ENCODE results near the gene CBX6. TPM values are rescaled to one million over a fixed set of nuclear protein-coding genes. Genes with fewer than 3 reads are reported as not detected.

The CBX6 gene
- total RNA-seq, 4 donors from 2014 or later: 47.2 to 118 (median 85.0) TPM

- Histone ChIP-seq H3K4me3 (replicated peaks in 1 of 3) (no peak overlapping the region), H3K36me3 (no peaks in the 10 kb centered on the region), H3K9me3 (no peaks in the 10 kb centered on the region), H3K4me1 (no peaks in the 10 kb centered on the region), H3K27me3 (no peaks in the 10 kb centered on the region), H3K27ac (no peak overlapping the region)
- TF ChIP-seq POLR2A (IDR thresholded peaks at IDR 0.05): no peak
- TF ChIP-seq, protein P1, sequence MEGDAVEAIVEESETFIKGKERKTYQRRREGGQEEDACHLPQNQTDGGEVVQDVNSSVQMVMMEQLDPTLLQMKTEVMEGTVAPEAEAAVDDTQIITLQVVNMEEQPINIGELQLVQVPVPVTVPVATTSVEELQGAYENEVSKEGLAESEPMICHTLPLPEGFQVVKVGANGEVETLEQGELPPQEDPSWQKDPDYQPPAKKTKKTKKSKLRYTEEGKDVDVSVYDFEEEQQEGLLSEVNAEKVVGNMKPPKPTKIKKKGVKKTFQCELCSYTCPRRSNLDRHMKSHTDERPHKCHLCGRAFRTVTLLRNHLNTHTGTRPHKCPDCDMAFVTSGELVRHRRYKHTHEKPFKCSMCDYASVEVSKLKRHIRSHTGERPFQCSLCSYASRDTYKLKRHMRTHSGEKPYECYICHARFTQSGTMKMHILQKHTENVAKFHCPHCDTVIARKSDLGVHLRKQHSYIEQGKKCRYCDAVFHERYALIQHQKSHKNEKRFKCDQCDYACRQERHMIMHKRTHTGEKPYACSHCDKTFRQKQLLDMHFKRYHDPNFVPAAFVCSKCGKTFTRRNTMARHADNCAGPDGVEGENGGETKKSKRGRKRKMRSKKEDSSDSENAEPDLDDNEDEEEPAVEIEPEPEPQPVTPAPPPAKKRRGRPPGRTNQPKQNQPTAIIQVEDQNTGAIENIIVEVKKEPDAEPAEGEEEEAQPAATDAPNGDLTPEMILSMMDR (IDR thresholded peaks at IDR 0.05): no peak
- DNase-seq: no peak
- intact Hi-C loops (cut with DNase I): no loop called here
- 75 to 77% methylated on average over 14 to 27 of the region's 30 CpGs for WGBS, 2 donors
Measured at GRCh38 chr22:38832005-38832978, 39.7 kb downstream of the CBX6 start.

DNA sequence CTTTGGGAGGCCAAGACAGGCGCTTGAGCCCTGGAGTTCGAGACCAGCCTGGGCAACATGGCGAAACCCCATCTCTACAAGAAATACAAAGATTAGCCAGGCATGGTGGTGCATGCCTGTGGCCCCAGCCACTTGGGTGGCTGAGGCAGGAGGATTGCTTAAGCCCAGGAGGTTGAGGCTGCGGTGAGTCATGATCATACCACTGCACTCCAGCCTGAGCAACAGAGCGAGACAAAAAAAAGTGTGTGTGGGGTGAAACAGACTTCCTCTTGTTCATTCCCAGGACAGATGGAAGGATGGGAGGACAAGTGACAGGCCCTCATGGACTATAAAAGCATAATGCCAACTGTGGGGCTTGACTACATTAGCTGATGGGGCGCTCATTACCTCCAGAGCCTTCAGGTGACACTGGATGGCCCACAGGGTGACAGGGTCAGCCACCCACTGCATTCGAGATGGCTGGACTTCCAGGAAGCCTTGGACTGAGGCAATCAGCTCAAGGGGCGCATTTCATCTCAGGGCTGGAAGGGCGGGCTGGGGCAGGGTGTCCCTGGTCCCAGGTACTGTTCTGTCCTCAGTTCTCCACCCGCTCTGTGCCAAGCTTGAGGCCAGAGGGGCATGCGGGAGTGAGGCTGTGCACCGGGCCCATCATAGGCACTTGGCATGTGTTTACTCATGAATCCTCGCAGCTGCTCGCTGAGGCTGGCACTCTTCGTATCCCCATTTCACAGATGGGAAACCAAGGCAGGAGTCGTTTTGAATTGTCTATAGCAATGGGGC is 40.7 kb downstream of the CBX6 start:
- no peaks in the 10 kb centered on the region for H3K4me1 ChIP-seq
- WGBS, 2 donors: 92% methylated on average over 10 to 11 of the region's 16 CpGs
- TF ChIP-seq, protein P1 (IDR thresholded peaks at IDR 0.05): no peak
- TF ChIP-seq POLR2A (IDR thresholded peaks at IDR 0.05): no peak
- no peaks in the 10 kb centered on the region for H3K9me3 ChIP-seq
- intact Hi-C loops (cut with DNase I): no loop called here
- no peak for DNase-seq
- H3K27ac ChIP-seq: no peak overlapping the region
- H3K27me3 ChIP-seq: no peaks in the 10 kb centered on the region
- no peaks in the 10 kb centered on the region for H3K36me3 ChIP-seq
- no peak overlapping the region for H3K4me3 ChIP-seq (replicated peaks in 1 of 3)

DNA sequence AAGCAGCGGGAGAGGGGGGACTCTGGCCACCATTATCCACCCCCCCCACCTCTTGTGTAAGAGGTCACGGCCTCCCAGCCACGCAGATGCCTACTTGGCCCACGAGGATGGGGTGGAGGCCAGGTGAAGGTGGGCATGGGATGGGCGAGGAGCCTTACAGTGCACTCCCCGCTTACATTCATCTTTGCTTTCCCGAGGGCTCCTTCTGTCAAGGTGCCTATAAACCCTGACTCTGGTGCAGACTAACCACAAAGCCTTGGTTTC is 41.2 kb downstream of the CBX6 start:
- H3K27ac ChIP-seq: no peak overlapping the region
- no peaks in the 10 kb centered on the region for H3K9me3 ChIP-seq
- TF ChIP-seq POLR2A (IDR thresholded peaks at IDR 0.05): no peak
- TF ChIP-seq, protein P1 (IDR thresholded peaks at IDR 0.05): no peak
- no peaks in the 10 kb centered on the region for H3K36me3 ChIP-seq
- WGBS, 2 donors: 88 to 93% methylated on average over 7 of the region's 7 CpGs
- H3K27me3 ChIP-seq: no peaks in the 10 kb centered on the region
- DNase-seq: no peak
- intact Hi-C loops (cut with DNase I): no loop called here
- no peak overlapping the region for H3K4me3 ChIP-seq (replicated peaks in 1 of 3)
- H3K4me1 ChIP-seq: no peaks in the 10 kb centered on the region

DNA sequence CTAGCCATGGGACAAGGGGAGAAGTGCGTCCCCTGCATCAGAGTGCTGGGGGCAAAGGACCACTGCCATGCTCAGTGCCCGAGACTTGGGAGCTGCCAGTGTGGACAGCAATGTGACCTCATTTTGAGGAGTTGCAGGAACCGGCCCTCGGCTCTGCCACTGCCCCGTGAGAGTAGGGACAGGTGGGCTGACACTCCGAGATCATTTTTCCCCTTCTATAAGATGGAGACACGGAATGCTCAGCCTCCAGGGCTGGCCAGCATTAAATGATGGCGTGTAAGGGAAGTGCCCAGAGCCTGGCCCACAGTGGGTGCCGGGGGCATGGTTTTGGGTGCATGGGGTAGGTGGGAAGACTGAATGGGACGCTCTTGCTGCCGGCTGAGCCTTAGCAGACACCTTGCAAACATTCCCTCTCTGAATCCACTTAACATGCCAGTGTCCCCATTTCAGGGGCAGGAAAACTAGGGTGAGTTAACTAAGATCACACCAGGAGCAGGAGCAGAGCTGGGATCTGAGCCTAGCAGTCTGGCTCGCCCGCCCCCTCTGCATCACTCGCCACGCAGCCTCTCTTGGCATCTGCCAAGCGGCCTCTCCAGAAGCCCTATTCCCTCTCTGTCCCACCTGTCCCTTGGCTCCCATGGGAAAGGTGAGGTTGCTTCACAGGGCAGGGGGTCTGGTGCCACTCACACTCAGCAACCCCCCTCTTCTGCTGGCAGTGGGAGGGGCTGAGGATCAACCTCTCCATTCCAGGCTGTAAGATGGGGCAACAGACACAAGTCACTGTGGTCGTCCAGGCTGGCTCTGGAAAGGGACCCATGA is 41.8 kb downstream of the CBX6 start:
- WGBS, 2 donors: 82 to 85% methylated on average over 17 of the region's 17 CpGs
- Histone ChIP-seq H3K9me3 (no peaks in the 10 kb centered on the region), H3K4me3 (replicated peaks in 1 of 3) (no peak overlapping the region), H3K27me3 (no peaks in the 10 kb centered on the region), H3K4me1 (no peaks in the 10 kb centered on the region), H3K27ac (no peak overlapping the region), H3K36me3 (no peaks in the 10 kb centered on the region)
- no peak for DNase-seq
- TF ChIP-seq, protein P1 (IDR thresholded peaks at IDR 0.05): no peak
- TF ChIP-seq POLR2A (IDR thresholded peaks at IDR 0.05): no peak
- intact Hi-C loops (cut with DNase I): no loop called here
